ENCODE measurements around the gene NSF.
"Not testable (repeated sequence)": the region's sequence is repeated elsewhere in the genome, so short reads cannot be mapped to it uniquely, and the experiment has no call there.

The NSF gene

DNA sequence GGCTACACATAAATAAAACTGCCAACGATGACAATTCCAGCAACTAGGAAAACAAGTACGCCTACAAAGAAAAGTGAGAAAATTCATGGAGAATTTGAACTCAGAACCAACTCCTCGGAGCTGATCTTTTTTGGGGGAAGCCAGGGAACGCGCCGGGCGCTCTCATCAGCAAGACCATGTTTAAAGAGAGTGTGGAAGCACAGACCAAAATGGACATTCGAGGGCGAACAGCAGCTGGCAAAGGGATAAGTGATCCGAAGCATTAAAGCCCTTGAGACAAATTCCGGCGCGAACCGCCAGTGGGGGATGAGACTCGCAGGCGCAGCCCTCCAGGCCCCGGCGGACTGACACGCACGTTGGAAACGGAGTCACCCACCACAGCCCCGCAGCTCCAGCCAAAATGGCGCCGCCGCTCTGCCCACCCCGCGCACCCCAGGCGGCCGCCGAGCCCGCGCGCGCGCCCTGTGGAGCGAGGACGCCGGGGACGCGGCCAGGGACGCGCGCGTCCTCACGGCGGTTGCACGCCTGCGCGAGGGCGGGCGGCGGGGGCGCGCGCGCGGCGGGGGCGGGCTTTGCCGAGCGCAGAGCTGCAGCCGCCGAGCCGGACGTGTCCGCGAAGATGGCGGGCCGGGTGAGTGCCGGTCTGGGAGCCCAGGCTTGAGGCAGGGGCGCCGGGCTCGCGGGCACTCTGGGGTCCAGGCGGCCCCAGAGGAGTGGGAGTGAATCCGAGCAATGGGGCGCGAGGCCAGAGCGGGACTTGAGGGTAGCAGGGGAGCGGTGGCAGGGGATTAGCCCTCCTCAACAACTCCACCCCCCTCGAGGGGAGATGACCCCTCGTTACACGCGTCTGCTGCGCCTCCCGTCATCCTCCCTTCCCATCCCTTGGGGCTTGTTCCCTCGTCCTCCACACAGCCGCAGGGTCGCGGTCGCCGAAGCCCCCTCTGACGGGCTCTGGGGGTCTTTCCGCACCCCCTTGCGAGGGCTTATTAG, at the start of gene NSF:
Gene NSF (plus strand): TSS at position 513 of the 990 bp plus-strand sequence. CDS start 107 bp downstream, at position 620.
- DNase-seq (ENCODE audit: low read depth) = not testable (repeated sequence)

DNA sequence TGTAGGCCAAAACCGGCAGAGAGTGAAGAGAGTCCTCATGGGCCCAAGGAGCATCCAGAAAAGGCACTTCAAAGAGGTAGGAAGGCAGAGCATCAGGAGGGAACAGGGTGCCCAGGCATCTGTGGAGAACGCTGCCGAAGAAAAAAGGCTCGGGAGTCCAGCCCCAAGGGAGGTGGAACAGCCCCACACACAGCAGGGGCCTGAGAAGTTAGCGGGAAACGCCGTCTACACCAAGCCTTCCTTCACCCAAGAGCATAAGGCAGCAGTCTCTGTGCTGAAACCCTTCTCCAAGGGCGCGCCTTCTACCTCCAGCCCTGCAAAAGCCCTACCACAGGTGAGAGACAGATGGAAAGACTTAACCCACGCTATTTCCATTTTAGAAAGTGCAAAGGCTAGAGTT, 41.9 kb upstream of the NSF start:
- DNase-seq (ENCODE audit: low read depth) = not testable (repeated sequence)

DNA sequence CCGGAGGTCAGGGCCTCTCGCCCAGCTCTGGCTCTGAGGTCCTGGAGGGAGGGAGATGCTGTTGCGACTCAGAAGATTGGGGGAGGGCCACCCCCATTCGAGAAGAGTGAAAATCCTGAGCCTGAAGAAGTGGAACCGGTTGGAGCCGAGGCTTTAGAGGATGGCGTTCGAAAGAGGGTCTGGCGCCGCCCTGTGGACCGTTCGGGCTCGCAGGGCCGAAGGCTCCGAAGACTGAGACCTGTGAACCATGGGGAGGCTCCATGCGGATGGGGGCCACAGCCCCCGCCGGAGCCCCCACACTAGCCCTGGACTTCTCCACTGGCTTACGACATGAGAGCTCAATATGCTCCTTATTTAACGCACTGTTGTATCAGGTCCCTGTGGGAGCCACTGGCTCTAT, 31.3 kb upstream of the NSF start:
- DNase-seq (ENCODE audit: low read depth) = not testable (repeated sequence)

DNA sequence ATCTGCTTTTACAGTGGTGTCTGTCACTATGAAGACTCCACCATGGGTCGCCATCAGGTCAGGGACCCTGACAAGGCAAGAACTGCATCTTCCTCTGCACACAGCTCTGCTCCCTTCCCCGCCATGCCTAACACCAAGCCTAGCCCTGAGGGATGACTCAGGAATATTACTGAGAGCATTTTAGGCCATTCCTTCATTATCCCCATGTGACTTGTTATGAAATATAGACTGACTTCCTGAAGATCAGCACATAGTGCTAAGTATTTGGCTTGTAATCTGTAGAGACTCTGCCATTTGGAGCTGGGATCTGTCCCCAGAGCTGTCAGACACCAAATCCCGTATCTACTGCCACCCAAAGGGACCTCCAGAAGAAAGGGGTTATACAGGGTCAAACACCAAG, 30.4 kb upstream of the NSF start:
- not testable (repeated sequence) for DNase-seq (ENCODE audit: low read depth)

DNA sequence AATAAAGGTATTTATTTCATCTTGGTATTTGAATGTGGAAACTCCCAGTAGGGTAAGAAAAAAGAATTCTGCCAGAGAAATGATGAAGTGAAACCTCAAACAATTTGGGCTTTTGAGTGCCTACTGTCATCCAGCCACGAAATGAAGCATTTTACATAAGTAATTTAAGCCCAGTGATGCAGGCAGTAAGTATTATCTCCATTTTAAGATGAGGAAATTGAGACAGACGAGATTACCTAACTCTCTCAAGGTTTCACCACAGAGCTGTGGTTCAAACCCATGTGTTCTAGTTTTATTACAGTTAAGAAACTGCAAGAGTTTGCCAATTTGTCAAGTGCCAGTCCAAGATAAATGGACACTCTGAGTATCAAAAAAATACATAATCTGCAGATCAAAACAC, 24.2 kb upstream of the NSF start:
- DNase-seq (ENCODE audit: low read depth) = not testable (repeated sequence)

DNA sequence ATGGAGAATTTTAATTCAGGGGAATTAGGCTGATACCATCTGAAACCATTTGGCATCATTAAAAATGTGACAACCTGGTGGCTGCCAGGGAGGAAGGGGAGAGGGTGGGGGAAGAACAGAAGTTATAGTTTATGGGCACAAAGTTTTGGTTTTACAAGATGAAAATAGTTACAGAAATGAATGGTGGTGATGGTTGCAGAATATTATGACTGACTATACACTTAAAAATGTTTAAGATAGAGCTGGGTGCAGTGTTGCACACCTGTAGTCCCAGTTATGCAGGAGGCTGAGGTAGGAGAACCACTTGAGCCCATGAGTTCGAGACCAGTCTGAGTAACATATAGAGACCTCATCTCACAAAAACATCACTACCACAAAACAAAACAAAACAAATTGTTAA, 23.5 kb upstream of the NSF start:
- DNase-seq (ENCODE audit: low read depth) = not testable (repeated sequence)

DNA sequence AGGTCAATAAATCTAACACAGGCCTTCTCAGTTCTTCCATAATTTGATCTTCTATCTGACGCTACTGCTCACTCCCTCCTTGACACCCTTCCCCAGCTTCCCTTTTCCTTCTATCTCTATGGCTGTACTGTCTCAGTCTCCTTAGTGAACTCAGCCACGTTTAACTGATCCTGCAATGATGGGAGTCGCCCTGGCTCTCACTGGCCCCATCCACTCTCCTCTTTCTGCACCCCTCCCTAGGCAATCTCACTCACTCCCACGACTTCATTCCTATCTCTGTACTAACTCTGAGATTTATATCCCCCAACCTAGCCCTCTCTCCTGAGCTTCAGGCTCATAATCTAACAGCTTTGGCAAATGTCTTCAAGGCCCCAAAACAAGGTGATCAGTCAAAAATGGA, 18.7 kb upstream of the NSF start:
- DNase-seq (ENCODE audit: low read depth) = not testable (repeated sequence)

DNA sequence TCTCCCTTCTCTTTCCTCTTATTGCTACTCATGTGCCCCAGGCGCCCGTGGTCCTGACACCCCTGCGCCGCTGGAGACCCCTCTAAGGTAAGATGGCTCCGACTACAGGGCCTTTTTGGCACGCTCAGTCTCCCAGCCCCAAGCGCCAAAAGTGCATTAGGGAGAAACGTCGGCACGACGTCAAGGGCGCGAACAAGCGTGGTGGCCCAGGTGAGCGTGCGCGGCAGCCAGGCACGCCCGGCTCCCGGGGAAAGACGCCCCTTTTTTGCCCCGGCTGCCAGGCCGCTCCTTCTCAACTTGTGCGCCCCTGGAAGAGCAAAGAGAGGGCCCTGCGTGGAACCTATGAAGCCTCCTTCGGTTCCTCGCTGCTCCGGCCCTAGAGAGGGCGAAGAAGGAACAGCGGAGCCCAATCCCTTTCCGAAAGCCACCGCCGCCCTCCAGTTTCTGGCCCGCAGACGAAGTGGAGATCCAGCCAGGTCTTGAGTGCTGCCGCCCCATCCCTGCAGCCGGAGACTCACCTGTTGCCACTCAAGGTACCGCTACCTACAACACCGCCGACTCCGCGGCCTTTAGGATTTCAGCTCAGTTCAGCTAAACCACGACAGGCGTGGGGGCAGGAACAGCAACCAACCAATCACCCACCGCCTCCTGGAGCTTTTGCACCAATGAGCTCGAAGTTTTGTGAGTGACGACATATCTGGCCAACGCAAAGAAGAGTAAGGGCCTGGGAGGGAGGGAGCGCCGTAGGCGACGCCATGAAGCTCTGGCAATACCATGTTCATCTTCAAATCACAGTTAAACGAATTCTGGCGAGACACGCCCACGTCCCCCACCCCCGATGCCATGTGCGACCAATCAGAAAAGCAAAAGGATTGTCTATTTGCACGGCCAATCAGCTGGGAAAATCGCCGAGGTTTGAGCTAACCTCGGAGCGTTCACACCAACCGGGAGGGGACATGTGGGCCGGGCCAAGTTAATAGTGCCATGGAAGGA, 11.1 kb upstream of the NSF start, which contains the start of gene ARL17A:
Gene ARL17A (minus strand): TSS at position 609 of the 993 bp plus-strand sequence. CDS start 3,369 bp downstream, outside the sequence.
- not testable (repeated sequence) for DNase-seq (ENCODE audit: low read depth)

DNA sequence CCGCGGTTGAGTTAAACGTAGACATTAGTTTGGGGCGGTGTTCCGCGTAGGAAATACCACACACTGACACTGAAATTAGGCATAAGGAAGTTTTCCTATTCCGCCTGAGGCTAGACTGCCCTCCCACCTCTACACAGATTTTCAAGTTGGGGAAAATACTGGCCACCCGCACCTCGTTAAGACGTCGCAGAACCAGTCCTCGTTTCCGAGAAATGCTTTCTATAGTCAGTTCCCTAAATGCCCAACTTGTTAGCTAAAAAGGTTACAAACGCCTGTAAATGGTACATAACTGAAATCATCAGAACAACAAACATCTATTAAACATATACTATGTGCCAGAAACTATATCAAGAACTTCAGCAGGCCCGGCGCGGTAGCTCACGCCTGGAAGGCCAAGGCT, 10.4 kb upstream of the NSF start:
- DNase-seq (ENCODE audit: low read depth) = not testable (repeated sequence)

DNA sequence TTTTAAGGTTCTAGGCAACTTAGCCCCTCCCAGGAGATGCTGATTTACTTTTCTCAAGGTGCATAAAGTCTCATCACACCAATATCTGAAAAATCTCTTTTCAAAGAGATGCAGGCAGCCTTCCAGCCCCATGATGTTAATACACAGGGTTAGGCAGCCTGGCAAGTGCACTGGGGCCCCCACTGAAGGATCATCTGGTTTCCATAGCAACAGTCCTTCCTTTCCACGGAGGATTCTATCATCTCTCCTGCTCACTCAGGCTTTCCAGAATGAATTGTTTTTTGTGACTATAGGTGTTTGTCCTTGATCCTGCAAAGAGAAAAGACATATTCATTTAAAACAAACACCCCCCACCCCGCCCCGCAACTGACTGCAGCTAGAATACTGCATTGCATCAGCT, 5.0 kb upstream of the NSF start:
- not testable (repeated sequence) for DNase-seq (ENCODE audit: low read depth)

DNA sequence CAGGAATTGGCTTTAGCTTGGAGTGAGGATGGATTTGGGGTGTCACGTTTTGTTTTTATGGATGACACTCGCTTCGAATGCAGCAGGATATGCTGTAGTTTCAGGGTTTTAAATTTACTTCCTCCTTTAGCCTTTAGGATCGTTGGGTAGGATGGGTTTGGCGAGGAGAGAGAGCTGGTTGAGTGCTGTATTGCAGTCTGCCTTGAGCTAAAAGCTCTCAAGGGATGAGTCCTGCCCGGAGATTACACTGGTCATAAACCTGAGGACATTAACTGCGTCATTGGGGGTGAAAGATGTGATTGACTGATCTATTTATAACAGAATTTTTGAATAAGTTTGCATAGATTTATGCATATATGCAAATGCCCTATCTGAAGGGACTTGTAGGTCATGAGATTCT, 863 bp downstream of the NSF start:
- not testable (repeated sequence) for DNase-seq (ENCODE audit: low read depth)

DNA sequence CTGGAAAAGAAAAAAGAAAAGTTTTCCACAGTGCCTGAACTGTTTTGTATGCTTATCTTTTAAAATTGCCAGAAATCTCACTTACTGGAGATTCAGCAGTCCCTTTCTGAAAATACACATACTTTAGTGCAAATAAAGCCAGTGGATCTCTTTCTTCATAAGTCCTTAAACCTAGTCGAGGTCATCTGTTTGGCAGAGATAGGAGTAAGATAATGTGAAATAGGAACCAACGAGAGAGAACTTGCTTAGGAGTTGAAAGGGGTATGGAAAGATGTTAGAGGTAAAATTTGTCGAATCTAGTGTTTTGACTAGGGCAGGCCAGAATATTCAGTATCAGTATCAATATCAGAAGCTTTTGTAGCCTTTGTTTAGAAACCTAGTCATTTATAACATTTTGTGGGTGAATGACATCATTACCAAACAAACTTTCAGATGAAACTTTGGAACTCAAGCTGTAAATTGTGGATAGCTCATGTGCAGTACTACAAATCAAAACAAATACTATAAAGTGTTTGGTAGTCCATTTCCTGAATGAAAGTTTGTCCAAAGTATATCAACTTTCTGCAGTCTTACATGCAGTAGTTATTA, 8.0 kb downstream of the NSF start:
- DNase-seq (ENCODE audit: low read depth) = not testable (repeated sequence)

DNA sequence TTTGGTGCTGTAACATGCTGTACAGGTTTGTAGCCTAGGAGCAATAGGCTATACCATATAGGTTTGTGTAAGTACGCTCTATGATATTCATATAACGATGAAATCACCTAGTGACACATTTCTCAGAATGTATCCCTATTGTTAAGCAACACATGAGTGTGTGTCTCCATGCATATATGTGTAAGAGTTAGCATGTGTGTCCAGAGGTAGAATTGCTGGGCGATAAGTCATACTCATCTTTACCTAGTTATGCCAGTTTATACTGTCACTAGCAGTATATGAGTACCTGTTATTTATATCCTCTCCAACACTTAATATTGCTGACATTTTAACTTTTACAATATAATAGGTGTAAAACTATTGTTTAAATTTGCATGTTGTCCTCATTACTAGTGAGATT, 10.3 kb downstream of the NSF start:
- not testable (repeated sequence) for DNase-seq (ENCODE audit: low read depth)

DNA sequence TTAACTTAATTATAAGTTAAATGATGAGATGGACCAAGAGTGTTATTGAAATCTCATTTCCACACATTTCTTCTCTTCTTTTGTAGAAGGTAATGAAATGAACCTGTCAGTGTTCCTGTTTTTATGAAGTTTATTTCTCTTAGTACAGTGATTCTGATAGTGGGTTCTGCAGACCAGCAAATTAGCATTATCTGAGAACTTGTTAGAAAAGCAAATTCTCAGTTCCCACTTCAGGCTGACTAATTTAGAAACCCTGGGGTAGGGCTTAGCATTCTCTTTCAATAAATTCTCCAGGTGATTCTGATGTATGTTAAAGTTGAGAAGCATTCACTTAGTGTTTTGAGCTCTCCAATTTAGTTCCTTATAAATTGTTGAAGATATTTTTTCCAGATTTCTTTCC, 12.7 kb downstream of the NSF start:
- DNase-seq (ENCODE audit: low read depth) = not testable (repeated sequence)

DNA sequence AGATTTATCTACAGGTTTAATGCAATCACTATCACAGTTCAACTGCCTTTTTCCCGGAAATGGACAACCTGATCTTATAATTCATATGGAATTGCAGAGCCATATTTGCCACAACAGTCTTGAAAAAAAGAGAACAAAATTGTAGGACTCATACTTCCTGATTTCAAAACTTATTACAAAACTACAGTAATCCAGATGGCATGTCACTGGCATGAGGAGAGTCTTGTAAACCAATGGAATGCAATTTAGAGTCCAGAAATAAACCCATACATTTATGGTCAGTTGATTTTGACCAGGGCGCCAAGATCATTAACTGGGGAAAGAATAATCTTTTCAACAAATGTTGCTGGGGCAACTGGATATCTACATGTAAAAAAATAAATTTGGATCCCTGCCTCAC, 20.8 kb downstream of the NSF start:
- not testable (repeated sequence) for DNase-seq (ENCODE audit: low read depth)

DNA sequence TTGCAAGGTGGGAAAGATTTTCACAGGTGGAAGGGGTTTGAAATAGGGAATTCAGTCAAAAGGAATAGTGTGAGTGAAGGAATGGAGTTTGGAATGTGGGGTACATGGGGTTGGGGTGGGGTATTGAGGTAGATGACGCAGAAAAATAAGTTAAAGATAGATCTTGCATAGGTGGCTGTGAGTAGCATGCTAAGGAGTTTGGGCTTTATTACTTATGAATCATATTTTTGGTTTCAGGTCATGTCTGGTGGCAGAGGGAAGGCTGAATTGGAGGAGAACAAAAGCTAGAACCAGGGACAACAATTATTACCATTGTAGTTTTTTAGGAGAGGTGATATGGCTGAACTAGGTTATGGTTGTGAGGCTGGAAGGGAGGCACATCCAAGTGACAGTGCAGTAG, 23.4 kb downstream of the NSF start:
- DNase-seq (ENCODE audit: low read depth) = not testable (repeated sequence)

DNA sequence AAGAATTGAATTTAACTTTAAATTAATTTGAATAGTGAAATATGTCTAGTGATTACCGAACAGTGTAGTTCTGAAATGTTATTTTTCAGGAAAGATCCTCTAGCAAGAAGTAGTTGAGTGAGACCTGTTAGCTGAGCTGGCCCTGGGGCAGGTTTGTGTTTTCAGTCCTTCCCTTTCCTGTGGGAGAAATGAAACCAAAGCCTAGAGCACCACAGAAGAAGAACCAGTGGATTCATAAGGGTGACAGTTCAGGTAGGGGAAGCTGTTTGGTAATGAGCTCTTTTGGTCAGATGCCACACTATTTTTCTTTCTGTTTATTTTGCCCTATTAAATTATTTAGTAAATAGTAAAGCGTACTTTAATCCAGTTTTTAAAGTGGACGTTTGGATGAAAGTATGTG, 26.7 kb downstream of the NSF start:
- DNase-seq (ENCODE audit: low read depth) = not testable (repeated sequence)

DNA sequence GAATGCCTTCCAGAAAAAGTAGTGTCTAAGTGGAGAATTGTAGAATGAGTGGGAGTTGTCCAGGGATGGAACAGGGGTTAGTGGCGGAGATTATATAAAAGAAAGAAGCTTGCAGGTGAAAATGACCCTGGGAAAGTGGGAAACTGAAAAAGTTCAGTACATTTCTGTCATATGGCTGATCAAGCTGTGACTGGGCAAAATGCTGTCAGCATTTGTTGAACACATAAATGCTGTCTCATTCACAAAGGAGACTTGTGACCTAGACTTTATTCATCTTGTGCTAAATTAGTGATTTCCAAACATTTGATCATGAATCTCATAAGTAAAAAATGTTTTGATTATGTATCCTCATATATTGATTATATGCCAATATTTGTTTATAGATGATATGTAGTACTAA, 28.5 kb downstream of the NSF start:
- DNase-seq (ENCODE audit: low read depth) = not testable (repeated sequence)

DNA sequence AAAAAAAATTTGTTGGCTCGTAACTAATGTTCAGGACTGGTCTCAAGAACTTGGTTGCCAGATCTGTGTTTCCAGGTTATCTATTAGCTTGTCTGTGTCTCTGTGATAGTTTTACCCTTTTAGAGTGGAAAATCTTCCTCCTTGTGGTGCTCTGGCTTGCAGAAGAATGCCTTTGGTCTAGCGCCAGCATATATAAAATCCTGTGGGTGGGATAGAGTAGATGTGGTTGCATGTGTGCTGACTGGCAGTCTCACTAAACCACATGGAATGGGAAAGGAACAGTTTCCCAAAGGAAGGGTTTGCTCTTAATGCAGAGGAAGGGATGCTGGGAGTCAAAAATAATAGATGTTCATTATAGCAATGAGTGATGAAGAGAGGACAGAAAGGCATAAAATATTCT, 33.3 kb downstream of the NSF start:
- not testable (repeated sequence) for DNase-seq (ENCODE audit: low read depth)

DNA sequence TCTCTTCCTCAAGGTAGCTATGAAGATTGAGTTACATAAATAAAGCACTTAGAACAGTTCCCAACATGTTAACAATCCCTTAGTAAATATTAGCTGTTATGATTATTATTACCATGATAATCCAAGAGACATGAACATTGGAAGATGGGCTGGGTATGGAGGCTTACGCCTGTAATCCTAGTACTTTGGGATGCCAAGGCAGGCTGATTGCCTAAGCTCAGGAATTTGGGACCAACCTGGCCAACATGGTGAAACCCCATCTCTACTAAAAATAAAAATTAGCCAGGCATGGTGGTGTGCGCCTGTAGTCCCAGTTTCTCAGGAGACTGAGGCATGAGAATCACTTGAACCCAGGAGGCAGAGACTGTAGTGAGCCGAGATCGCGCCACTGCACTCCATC, 34.3 kb downstream of the NSF start:
- DNase-seq (ENCODE audit: low read depth) = not testable (repeated sequence)

DNA sequence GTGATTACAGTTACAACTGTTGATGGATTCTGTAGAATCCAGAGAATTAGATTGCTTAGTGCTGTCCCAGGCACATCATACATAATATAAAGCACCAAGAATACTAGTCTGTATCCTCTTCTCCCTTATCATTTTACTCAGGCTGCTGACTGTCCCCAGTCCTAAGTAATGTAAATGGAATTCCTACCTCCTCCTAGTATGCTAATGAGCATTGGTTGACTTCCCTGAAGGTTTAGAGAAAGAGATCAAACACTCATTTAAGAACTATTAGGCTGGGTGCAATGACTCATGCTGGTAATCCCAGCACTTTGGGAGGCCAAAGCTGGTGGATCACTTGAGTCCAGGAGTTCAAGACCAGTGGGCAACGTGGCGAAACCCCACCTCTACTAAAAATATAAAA, 37.0 kb downstream of the NSF start:
- not testable (repeated sequence) for DNase-seq (ENCODE audit: low read depth)
